ENCODE results near the gene RUNDC1.

DNA sequence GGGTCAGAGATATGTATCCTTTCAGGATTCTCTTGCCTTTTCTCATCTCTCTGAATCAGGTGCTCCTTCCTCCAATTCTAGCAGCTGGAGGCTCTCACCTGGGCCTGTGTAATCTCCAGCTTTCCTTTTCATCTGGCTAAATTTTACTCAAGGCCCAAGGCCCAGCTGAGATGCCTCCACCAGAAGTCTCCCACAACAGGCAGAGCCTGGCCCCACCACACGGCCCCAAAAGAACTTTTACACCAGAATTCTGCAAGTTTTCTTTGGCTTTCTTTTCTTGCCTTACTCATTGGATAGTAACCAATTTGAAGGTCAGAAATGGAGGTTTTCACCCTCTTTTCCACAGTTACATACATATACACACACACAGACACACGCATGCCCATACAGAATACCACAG is 59.3 kb downstream of the RUNDC1 start:
- TF ChIP-seq, protein P1, sequence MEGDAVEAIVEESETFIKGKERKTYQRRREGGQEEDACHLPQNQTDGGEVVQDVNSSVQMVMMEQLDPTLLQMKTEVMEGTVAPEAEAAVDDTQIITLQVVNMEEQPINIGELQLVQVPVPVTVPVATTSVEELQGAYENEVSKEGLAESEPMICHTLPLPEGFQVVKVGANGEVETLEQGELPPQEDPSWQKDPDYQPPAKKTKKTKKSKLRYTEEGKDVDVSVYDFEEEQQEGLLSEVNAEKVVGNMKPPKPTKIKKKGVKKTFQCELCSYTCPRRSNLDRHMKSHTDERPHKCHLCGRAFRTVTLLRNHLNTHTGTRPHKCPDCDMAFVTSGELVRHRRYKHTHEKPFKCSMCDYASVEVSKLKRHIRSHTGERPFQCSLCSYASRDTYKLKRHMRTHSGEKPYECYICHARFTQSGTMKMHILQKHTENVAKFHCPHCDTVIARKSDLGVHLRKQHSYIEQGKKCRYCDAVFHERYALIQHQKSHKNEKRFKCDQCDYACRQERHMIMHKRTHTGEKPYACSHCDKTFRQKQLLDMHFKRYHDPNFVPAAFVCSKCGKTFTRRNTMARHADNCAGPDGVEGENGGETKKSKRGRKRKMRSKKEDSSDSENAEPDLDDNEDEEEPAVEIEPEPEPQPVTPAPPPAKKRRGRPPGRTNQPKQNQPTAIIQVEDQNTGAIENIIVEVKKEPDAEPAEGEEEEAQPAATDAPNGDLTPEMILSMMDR (IDR thresholded peaks at IDR 0.05; ENCODE audit: control extremely low read depth in 1 of 3, insufficient read depth in 1 of 3, low read depth in 1 of 3, low read length in 3 of 3) = no peak
- no peak for TF ChIP-seq YY1 (IDR thresholded peaks at IDR 0.05; ENCODE audit: low read depth, low read length)
- TF ChIP-seq SIN3A (conservative IDR thresholded peaks at IDR 0.05 in 1 of 2, IDR thresholded peaks at IDR 0.05 in 1 of 2; ENCODE audit: low read depth in 1 of 2, low read length in 2 of 2) = no peak
- TF ChIP-seq RNF2 (IDR thresholded peaks at IDR 0.05; ENCODE audit: borderline replicate concordance, low read depth, low read length, missing control alignments, poor library complexity, severe bottlenecking) = no peak
- no peak for TF ChIP-seq TCF12 (IDR thresholded peaks at IDR 0.05; ENCODE audit: low read depth, low read length)
- no peak for TF ChIP-seq POLR2AphosphoS5 (IDR thresholded peaks at IDR 0.05; ENCODE audit: low read depth, low read length)
- no peak for TF ChIP-seq HDAC2 (IDR thresholded peaks at IDR 0.05; ENCODE audit: borderline replicate concordance in 1 of 2, low read depth in 2 of 2, low read length in 2 of 2)
- TF ChIP-seq MAFK (IDR thresholded peaks at IDR 0.05; ENCODE audit: low read depth, low read length) = no peak
- no peak for TF ChIP-seq RAD21 (IDR thresholded peaks at IDR 0.05 in 1 of 2, conservative IDR thresholded peaks at IDR 0.05 in 1 of 2; ENCODE audit: low read depth in 2 of 2, low read length in 2 of 2)
